ENCODE results near the gene MCF2L. TPM values are rescaled to one million over a fixed set of nuclear protein-coding genes. Genes with fewer than 3 reads are reported as not detected.

Gene MCF2L
- total RNA-seq, 1 donor from 2014 or later, result 41.2 TPM

DNA sequence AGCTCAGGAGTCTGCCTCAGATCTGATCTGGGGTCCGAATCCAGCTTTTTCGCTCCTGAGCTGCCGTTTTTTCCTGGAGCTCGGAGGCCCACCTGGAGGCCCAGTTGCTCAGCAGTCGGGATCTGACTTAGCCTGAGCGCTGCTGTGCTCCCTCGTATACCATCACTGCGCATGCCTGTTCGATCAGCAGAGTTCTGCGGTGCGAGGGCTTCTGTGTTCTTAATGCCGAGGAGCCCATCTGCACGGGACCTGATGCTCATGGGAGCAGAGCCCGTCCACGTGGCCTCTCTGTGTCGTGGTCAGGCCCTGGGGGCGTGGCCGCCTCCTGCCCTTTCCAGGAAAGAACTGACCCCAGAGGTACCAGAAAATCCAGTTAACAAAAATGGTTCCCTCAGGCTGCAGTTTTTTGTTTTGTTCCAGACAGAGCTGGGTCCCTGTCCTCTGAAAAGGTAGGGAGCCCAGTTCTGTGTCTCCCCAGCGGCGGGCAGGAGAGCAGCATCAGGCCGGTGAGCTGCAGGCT lies 57.4 kb downstream of the MCF2L start:
- H3K4me1 ChIP-seq, result peaks cover 28% of the 10 kb centered on the region
- H3K27me3 ChIP-seq (ENCODE audit: low read depth), result no peaks in the 10 kb centered on the region
- intact Hi-C loops (cut with micrococcal nuclease), result loop anchor here (10.0 kb wide), 1 partner anchor 82 kb away; no protein-coding TSS in a partner anchor
- H3K36me3 ChIP-seq, result peaks cover 15% of the 10 kb centered on the region
- TF ChIP-seq, protein P1, sequence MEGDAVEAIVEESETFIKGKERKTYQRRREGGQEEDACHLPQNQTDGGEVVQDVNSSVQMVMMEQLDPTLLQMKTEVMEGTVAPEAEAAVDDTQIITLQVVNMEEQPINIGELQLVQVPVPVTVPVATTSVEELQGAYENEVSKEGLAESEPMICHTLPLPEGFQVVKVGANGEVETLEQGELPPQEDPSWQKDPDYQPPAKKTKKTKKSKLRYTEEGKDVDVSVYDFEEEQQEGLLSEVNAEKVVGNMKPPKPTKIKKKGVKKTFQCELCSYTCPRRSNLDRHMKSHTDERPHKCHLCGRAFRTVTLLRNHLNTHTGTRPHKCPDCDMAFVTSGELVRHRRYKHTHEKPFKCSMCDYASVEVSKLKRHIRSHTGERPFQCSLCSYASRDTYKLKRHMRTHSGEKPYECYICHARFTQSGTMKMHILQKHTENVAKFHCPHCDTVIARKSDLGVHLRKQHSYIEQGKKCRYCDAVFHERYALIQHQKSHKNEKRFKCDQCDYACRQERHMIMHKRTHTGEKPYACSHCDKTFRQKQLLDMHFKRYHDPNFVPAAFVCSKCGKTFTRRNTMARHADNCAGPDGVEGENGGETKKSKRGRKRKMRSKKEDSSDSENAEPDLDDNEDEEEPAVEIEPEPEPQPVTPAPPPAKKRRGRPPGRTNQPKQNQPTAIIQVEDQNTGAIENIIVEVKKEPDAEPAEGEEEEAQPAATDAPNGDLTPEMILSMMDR (IDR thresholded peaks at IDR 0.05; ENCODE audit: borderline replicate concordance), result no peak
- H3K4me3 ChIP-seq, result no peak overlapping the region
- no peak for DNase-seq
- H3K9me3 ChIP-seq (replicated peaks), result no peaks in the 10 kb centered on the region
- no peak overlapping the region for H3K27ac ChIP-seq (replicated peaks)

- H3K9me3 ChIP-seq (replicated peaks), result no peaks in the 10 kb centered on the region
- no peak for DNase-seq
- intact Hi-C loops (cut with micrococcal nuclease), result loop anchor here (10.0 kb wide), 1 partner anchor 82 kb away; no protein-coding TSS in a partner anchor
- no peak overlapping the region for H3K27ac ChIP-seq (replicated peaks)
- peaks cover 22% of the 10 kb centered on the region for H3K4me1 ChIP-seq
- no peaks in the 10 kb centered on the region for H3K27me3 ChIP-seq (ENCODE audit: low read depth)
- peaks cover 10% of the 10 kb centered on the region for H3K36me3 ChIP-seq
- TF ChIP-seq, protein P1 (IDR thresholded peaks at IDR 0.05; ENCODE audit: borderline replicate concordance), result no peak
- no peak overlapping the region for H3K4me3 ChIP-seq
Observed at GRCh38 chr13:113027095-113027494, 58.1 kb downstream of the MCF2L start.

DNA sequence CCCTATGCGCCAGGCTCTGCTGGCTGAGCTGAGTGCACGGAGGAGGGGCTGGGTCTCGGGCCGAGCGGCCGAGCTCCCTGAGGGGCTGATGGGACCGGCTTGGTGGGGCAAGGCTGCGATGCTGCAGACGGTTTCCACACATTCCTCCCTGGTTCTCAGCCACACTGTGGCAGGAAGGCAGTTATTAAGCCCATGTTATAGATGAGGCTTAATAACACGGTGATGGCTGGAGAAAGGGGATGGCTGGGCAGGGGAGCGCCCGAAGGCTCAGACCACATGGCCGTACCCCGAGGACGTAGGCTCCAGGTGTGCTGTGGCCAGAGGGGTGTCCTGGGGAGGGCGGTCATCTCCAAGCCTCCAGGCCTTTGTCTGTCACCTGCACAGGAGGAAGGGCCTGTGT lies 58.6 kb downstream of the MCF2L start:
- DNase-seq, result no peak
- H3K27me3 ChIP-seq (ENCODE audit: low read depth), result no peaks in the 10 kb centered on the region
- H3K36me3 ChIP-seq, result peaks cover 10% of the 10 kb centered on the region
- TF ChIP-seq, protein P1 (IDR thresholded peaks at IDR 0.05; ENCODE audit: borderline replicate concordance), result no peak
- intact Hi-C loops (cut with micrococcal nuclease), result loop anchor here (10.0 kb wide), 1 partner anchor 83 kb away; no protein-coding TSS in a partner anchor
- no peak overlapping the region for H3K4me3 ChIP-seq
- no peak overlapping the region for H3K27ac ChIP-seq (replicated peaks)
- H3K9me3 ChIP-seq (replicated peaks), result no peaks in the 10 kb centered on the region
- H3K4me1 ChIP-seq, result peaks cover 17% of the 10 kb centered on the region

DNA sequence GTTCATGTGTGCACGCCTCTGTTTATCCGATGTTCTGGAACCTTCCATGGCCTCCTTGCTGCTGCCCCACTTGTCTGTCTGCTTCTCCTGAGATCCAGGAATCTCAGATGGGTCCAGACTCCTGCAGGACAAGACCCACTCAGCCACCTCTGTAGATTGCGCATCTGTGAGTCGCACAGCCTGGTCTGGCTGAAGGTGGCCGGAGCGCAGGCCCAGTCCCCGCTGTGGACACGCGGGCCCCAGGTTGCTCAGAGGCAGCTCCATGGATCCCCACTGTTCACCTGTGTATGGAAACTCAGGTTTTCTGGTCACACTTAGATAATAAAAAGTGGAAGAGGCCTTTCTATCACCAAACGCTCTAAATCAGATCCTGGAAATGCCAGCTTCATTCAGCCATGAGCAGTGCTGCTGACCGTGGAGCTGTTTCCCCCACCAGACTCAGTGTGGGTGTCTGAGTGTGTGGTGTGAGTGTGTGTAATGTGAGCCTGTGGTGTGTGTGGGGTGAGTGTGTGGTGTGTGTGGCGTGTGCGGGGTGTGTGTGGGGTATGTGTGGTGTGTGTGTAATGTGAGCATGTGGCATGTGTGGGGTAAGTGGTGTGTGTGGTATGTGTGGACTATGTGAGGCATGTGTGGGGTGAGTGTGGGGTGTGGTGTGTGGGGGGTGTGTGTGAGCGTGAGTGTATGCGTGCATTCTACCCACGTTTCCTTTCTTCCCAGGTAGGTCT lies 59.5 kb downstream of the MCF2L start:
- H3K4me3 ChIP-seq, result no peak overlapping the region
- intact Hi-C loops (cut with micrococcal nuclease), result loop anchor here (10.0 kb wide), 1 partner anchor 84 kb away; no protein-coding TSS in a partner anchor
- H3K9me3 ChIP-seq (replicated peaks), result no peaks in the 10 kb centered on the region
- TF ChIP-seq, protein P1 (IDR thresholded peaks at IDR 0.05; ENCODE audit: borderline replicate concordance), result no peak
- no peak overlapping the region for H3K27ac ChIP-seq (replicated peaks)
- peaks cover 10% of the 10 kb centered on the region for H3K36me3 ChIP-seq
- H3K27me3 ChIP-seq (ENCODE audit: low read depth), result no peaks in the 10 kb centered on the region
- peaks cover 8% of the 10 kb centered on the region for H3K4me1 ChIP-seq
- DNase-seq, result no peak

DNA sequence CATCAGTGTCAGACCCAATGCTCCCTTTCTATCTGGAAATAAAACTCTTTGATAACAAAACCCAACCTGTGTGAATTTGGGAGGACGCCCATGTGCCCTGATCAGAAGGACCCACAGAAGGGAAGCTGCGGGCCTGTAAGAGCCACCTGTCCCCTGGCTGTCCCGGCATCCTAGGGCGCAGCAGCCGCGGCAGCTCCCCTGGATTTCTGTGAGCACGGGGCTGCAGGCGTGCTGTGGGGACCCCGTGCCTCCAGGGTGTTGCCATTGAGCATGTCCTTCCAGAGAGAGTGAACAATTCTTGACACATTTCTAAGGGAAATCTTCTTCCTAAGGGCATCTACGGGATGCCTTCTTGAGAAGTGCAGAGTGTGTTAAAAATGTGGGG lies 60.0 kb downstream of the MCF2L start:
- no peak for DNase-seq
- no peaks in the 10 kb centered on the region for H3K27me3 ChIP-seq (ENCODE audit: low read depth)
- peaks cover 5% of the 10 kb centered on the region for H3K4me1 ChIP-seq
- intact Hi-C loops (cut with micrococcal nuclease), result loop anchor here (10.0 kb wide), 1 partner anchor 84 kb away; no protein-coding TSS in a partner anchor
- H3K9me3 ChIP-seq (replicated peaks), result no peaks in the 10 kb centered on the region
- no peak overlapping the region for H3K27ac ChIP-seq (replicated peaks)
- TF ChIP-seq, protein P1 (IDR thresholded peaks at IDR 0.05; ENCODE audit: borderline replicate concordance), result no peak
- H3K4me3 ChIP-seq, result no peak overlapping the region
- H3K36me3 ChIP-seq, result peaks cover 10% of the 10 kb centered on the region
